ENCODE results near the gene ZSWIM2. TPM values are rescaled to one million over a fixed set of nuclear protein-coding genes. Genes with fewer than 3 reads are reported as not detected.
"Not testable (repeated sequence)": the region's sequence is repeated elsewhere in the genome, so short reads cannot be mapped to it uniquely, and the experiment has no call there.

The ZSWIM2 gene
- total RNA-seq, 4 donors from 2014 or later = not detected

DNA sequence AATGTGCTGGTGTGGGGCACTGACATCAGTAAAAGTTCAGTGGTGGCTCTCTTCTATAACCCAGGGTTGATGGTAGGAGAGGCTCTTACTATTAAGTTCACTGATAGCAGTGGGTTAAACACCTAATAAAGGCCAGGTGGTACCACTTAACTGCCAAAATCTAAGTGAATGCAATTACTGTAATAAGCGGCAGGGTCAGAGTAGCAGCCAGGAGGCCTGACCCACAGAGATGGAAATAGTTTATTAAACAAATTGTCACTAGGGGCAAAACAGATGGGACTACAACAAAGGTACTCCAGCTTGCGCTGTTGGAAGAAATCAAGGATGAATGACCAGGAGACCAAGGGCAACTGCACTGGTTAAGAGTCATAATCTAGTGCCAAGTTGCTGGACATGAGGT, 26.6 kb downstream of the ZSWIM2 start:
- TF ChIP-seq POLR2A (IDR thresholded peaks at IDR 0.05) (no peak), POLR2AphosphoS5 (IDR thresholded peaks at IDR 0.05) (no peak), EP300 (IDR thresholded peaks at IDR 0.05) (no peak)
- TF ChIP-seq, protein P1, sequence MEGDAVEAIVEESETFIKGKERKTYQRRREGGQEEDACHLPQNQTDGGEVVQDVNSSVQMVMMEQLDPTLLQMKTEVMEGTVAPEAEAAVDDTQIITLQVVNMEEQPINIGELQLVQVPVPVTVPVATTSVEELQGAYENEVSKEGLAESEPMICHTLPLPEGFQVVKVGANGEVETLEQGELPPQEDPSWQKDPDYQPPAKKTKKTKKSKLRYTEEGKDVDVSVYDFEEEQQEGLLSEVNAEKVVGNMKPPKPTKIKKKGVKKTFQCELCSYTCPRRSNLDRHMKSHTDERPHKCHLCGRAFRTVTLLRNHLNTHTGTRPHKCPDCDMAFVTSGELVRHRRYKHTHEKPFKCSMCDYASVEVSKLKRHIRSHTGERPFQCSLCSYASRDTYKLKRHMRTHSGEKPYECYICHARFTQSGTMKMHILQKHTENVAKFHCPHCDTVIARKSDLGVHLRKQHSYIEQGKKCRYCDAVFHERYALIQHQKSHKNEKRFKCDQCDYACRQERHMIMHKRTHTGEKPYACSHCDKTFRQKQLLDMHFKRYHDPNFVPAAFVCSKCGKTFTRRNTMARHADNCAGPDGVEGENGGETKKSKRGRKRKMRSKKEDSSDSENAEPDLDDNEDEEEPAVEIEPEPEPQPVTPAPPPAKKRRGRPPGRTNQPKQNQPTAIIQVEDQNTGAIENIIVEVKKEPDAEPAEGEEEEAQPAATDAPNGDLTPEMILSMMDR (IDR thresholded peaks at IDR 0.05) = no peak
- WGBS = 81% methylated on average over 2 of the region's 2 CpGs
- Histone ChIP-seq H3K27ac (no peak overlapping the region), H3K4me1 (no peaks in the 10 kb centered on the region), H3K4me3 (no peak overlapping the region), H3K27me3 (no peaks in the 10 kb centered on the region), H3K9me3 (no peaks in the 10 kb centered on the region), H3K36me3 (no peaks in the 10 kb centered on the region)
- DNase-seq (ENCODE audit: low spot score in 2 of 2) = no peak

DNA sequence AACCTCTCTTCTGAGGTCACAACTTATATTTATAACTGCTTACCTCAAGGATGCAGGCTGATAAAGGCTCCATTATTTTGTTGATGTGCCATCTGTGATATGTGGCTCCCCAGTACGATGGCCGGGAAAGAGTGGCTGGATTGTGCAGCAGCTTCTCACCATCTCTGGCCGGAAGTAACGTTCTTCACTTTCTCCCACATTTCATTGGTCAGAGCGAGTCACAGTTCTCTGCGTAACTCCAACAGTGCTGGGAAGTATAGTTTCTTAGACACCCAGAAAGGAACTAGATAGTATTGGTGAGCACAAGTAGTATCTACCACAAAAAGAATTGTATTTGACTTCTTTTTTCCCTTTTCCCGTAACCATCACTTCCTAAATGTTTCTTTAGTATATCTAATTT, 28.7 kb downstream of the ZSWIM2 start:
- H3K4me1 ChIP-seq = no peaks in the 10 kb centered on the region
- TF ChIP-seq, protein P1 (IDR thresholded peaks at IDR 0.05) = no peak
- TF ChIP-seq POLR2AphosphoS5 (IDR thresholded peaks at IDR 0.05) (no peak), POLR2A (IDR thresholded peaks at IDR 0.05) (no peak), EP300 (IDR thresholded peaks at IDR 0.05) (no peak)
- no peaks in the 10 kb centered on the region for H3K36me3 ChIP-seq
- 85% methylated on average over 7 of the region's 7 CpGs for WGBS
- no peaks in the 10 kb centered on the region for H3K27me3 ChIP-seq
- peaks cover 5% of the 10 kb centered on the region for H3K9me3 ChIP-seq
- no peak for DNase-seq (ENCODE audit: low spot score in 2 of 2)
- no peak overlapping the region for H3K4me3 ChIP-seq
- H3K27ac ChIP-seq = no peak overlapping the region

DNA sequence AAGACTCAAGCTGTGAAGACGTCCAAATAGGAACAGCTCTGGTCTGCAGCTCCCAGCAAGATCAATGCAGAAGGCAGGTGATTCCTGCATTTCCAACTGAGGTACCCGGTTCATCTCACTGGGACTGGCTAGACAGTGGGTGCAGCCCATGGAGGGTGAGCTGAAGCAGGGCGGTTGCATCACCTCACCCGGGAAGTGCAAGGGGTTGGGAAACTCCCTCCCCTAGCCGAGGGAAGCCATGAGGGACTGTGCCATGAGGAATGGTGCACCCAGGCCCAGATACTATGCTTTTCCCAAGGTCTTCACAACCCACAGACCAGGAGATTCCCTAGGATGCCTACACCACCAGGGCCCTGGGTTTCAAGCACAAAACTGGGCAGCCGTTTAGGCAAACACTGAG, 37.2 kb downstream of the ZSWIM2 start:
- 88% methylated on average over 6 of the region's 6 CpGs for WGBS

DNA sequence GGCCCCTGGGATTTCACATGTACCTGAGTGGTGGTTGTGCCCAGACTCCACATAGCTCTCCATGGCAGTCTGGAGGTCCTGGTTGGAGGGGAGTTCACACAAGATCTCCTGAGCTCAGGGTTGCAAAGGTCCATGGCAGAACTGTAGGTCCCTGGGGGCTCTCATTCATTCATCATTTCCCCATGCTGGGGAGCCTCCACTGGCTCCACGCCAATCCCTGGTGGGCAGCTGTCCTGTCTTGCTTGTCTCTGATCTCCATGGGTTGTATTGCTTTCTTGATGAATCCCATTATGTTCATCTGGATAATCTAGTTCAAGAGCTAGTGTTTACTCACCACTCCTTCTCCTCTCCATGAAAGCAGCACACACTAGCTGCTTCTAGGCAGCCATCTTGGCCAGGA, 42.4 kb downstream of the ZSWIM2 start:
- no peak overlapping the region for H3K4me3 ChIP-seq
- H3K27me3 ChIP-seq = no peaks in the 10 kb centered on the region
- no peaks in the 10 kb centered on the region for H3K9me3 ChIP-seq
- 88% methylated on average over 1 of the region's 1 CpG for WGBS
- TF ChIP-seq, protein P1 (IDR thresholded peaks at IDR 0.05) = no peak
- TF ChIP-seq POLR2AphosphoS5 (IDR thresholded peaks at IDR 0.05) (no peak), EP300 (IDR thresholded peaks at IDR 0.05) (no peak), POLR2A (IDR thresholded peaks at IDR 0.05) (no peak)
- DNase-seq (ENCODE audit: low spot score in 2 of 2) = no peak
- no peaks in the 10 kb centered on the region for H3K4me1 ChIP-seq
- H3K27ac ChIP-seq = no peak overlapping the region
- no peaks in the 10 kb centered on the region for H3K36me3 ChIP-seq

More for the DNA sequence above, 37.2 kb downstream of the ZSWIM2 start:
- H3K9me3 ChIP-seq; DNase-seq (ENCODE audit: low spot score in 2 of 2); H3K4me1 ChIP-seq; H3K27me3 ChIP-seq; H3K27ac ChIP-seq; H3K36me3 ChIP-seq; H3K4me3 ChIP-seq: not testable (repeated sequence)

DNA sequence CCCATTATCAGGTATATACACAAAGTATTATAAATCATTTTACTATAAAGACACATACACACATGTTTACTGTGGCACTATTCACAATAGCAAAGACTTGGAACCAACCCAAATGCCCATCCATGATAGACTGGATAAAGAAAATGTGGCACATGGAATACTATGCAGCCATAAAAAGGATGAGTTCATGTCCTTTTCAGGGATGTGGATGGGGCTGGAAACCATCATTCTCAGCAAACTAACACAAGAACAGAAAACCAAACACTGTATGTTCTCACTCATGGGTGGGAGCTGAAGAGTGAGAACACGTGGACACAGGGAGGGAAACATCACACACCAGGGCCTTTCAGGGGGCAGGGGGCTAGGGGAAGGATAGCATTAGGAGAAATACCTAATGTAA, 50.4 kb downstream of the ZSWIM2 start:
- H3K4me1 ChIP-seq; DNase-seq (ENCODE audit: low spot score in 2 of 2); H3K27ac ChIP-seq; H3K36me3 ChIP-seq; H3K27me3 ChIP-seq; H3K4me3 ChIP-seq; H3K9me3 ChIP-seq: not testable (repeated sequence)
- 89% methylated on average over 1 of the region's 1 CpG for WGBS

DNA sequence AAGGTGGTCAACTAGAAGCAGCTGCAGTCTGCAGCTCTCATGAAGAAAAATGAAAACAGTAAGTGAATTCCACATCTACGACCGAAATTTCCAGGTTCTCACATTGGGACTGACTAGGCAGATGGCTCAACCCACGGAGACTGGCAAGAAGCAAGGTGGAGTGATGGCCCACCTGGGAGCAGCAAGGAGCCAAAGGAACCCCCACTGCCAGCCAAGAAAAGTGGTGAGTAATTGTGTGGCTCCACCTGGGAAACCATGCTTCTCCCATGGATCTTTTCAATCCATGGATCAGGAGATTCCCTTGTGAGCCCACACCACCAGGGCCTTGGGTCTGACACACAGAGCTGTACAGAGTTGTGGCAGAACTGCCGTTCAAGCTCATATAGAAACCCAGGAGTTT, 64.0 kb downstream of the ZSWIM2 start:
- H3K36me3 ChIP-seq = no peaks in the 10 kb centered on the region
- DNase-seq (ENCODE audit: low spot score in 2 of 2) = no peak
- 85% methylated on average over 4 of the region's 4 CpGs for WGBS
- H3K4me3 ChIP-seq = no peak overlapping the region
- no peak overlapping the region for H3K27ac ChIP-seq
- H3K4me1 ChIP-seq = no peaks in the 10 kb centered on the region
- H3K9me3 ChIP-seq = peaks cover 7% of the 10 kb centered on the region
- no peaks in the 10 kb centered on the region for H3K27me3 ChIP-seq
- TF ChIP-seq POLR2AphosphoS5 (IDR thresholded peaks at IDR 0.05) (no peak), POLR2A (IDR thresholded peaks at IDR 0.05) (no peak), EP300 (IDR thresholded peaks at IDR 0.05) (no peak)
- TF ChIP-seq, protein P1 (IDR thresholded peaks at IDR 0.05) = no peak

Measured in suprapubic skin (tissue), 4 donors.